HepG2 (cell line): ENCODE measurements around the gene CSNK1G1. TPM values are rescaled to one million over a fixed set of nuclear protein-coding genes. Genes with fewer than 3 reads are reported as not detected.

Experiments
- BORCS8-MEF2B ChIP-seq: sonication (generic); formaldehyde crosslinking; IDR thresholded peaks from 2 replicates; pipeline ENCODE4 v1.8.0; 2022; ENCODE audit warnings: mild to moderate bottlenecking, missing genetic modification reagents
- CREBL2 ChIP-seq: sonication (generic); formaldehyde crosslinking; IDR thresholded peaks from 2 replicates; pipeline ENCODE4 v1.8.1; 2023; ENCODE audit warnings: missing genetic modification reagents, mild to moderate bottlenecking, borderline replicate concordance
- FOXP1 ChIP-seq, 2 experiments: fragments of 450-650 bp in 1 of 2; IDR thresholded peaks; 2 replicates each; pipeline ENCODE4 v1.6.1; 2017 to 2018; ENCODE audit warnings: antibody characterized with exemption in 1 of 2
- HOXA3 ChIP-seq: sonication (generic); formaldehyde crosslinking; IDR thresholded peaks from 2 replicates; pipeline ENCODE4 v1.5.0; 2020; ENCODE audit warnings: missing genetic modification reagents
- HOXD1 ChIP-seq: sonication (generic); formaldehyde crosslinking; IDR thresholded peaks from 2 replicates; pipeline ENCODE4 v1.5.0; 2020; ENCODE audit warnings: missing genetic modification reagents
- KMT2A ChIP-seq: sonication (generic); formaldehyde crosslinking; IDR thresholded peaks from 2 replicates; pipeline ENCODE4 v1.4.0; 2020; ENCODE audit warnings: missing genetic modification reagents
- MXD1 ChIP-seq: sonication (generic); formaldehyde crosslinking; IDR thresholded peaks from 2 replicates; pipeline ENCODE4 v1.4.0; 2020; ENCODE audit warnings: mild to moderate bottlenecking, missing genetic modification reagents
- SMC3 ChIP-seq: IDR thresholded peaks from 2 replicates; pipeline ENCODE4 v1.6.1; 2011; ENCODE audit warnings: low read length, improper control_type of control experiment
- SUZ12 ChIP-seq: fragments of 150-350 bp; IDR thresholded peaks from 2 replicates; pipeline ENCODE4 v1.6.1; 2014; ENCODE audit warnings: low read depth, low read length
- ZFY ChIP-seq: sonication (generic); formaldehyde crosslinking; IDR thresholded peaks from 2 replicates; pipeline ENCODE4 v1.4.0; 2020; ENCODE audit warnings: missing genetic modification reagents
- ZMYM2 ChIP-seq: sonication (generic); formaldehyde crosslinking; IDR thresholded peaks from 2 replicates; pipeline ENCODE4 v1.8.0; 2022; ENCODE audit warnings: mild to moderate bottlenecking, missing genetic modification reagents
- ZNF335 ChIP-seq: sonication (generic); formaldehyde crosslinking; IDR thresholded peaks from 2 replicates; pipeline ENCODE4 v1.4.0; 2020; ENCODE audit warnings: missing genetic modification reagents
- ZNF382 ChIP-seq: sonication (generic); formaldehyde crosslinking; IDR thresholded peaks from 2 replicates; pipeline ENCODE4 v1.5.0; 2020; ENCODE audit warnings: missing genetic modification reagents, mild to moderate bottlenecking, borderline replicate concordance
- ZNF484 ChIP-seq: sonication (generic); formaldehyde crosslinking; IDR thresholded peaks from 2 replicates; pipeline ENCODE4 v1.5.1; 2020; ENCODE audit warnings: mild to moderate bottlenecking, low read depth, missing genetic modification reagents, borderline replicate concordance
- ZNF556 ChIP-seq: sonication (generic); formaldehyde crosslinking; IDR thresholded peaks from 2 replicates; pipeline ENCODE4 v1.4.0; 2020; ENCODE audit warnings: mild to moderate bottlenecking, missing genetic modification reagents, borderline replicate concordance
- ZNF766 ChIP-seq: sonication (generic); formaldehyde crosslinking; IDR thresholded peaks from 2 replicates; pipeline ENCODE4 v1.5.0; 2020; ENCODE audit warnings: missing genetic modification reagents, borderline replicate concordance
- ZSCAN9 ChIP-seq: IDR thresholded peaks from 2 replicates; pipeline ENCODE4 v1.6.1; 2016; ENCODE audit warnings: borderline replicate concordance
- polyA plus RNA-seq, 8 experiments: library from polyadenylated mRNA; depleted of rRNA in 3 of 8; stranded (reverse) in 7 of 8; unstranded in 1 of 8; fragments of >200 nt; fragmentation: Illumina TruSeq in 4 of 8; extraction: Trizol in 4 of 8; gene quantifications; 2 replicates each; pipeline versions ENCODE4 v1.2.1 to v1.2.3, GENCODE V29; 2011 to 2016; ENCODE audit warnings: low read depth in 4 of 8, missing spikeins in 1 of 8, mixed read lengths in 1 of 8; ENCODE audit not compliant: insufficient read depth in 1 of 8
- total RNA-seq, 5 experiments: library from RNA; depleted of rRNA; stranded (reverse); fragments of >200 nt; fragmentation: Illumina TruSeq; extraction: Trizol; gene quantifications; 2 replicates each; pipeline ENCODE4 v1.2.3, GENCODE V29; 2016; ENCODE audit warnings: low read depth in 1 of 5
- TF ChIP-seq, protein P1 (sequence below): sonication (generic); formaldehyde crosslinking; IDR thresholded peaks from 2 replicates; pipeline ENCODE4 v1.4.0; 2020; ENCODE audit warnings: mild to moderate bottlenecking, missing genetic modification reagents
- TF ChIP-seq, protein P2 (sequence below): sonication (generic); formaldehyde crosslinking; IDR thresholded peaks from 2 replicates; pipeline ENCODE4 v1.4.0; 2020; ENCODE audit warnings: missing genetic modification reagents
- TF ChIP-seq, protein P3 (sequence below): IDR thresholded peaks from 2 replicates; pipeline ENCODE4 v1.6.1; 2016; ENCODE audit warnings: missing compliant biosample characterization, missing genetic modification reagents, borderline replicate concordance
- TF ChIP-seq, protein P4 (sequence below): sonication (generic); formaldehyde crosslinking; IDR thresholded peaks from 2 replicates; pipeline ENCODE4 v1.4.0; 2020; ENCODE audit warnings: missing genetic modification reagents, borderline replicate concordance

Gene CSNK1G1
- total and polyA plus RNA-seq, 2 of the 13 experiments (the other 11 are each of a cell fraction or from before 2014, with no cell fraction given), result 8.5 to 12.6 TPM

- no peak for TF ChIP-seq SMC3
- 0 out of 2 replicates have a peak, but pooled peaks have one; percentile 37 for TF ChIP-seq ZNF766 (CRISPR knock-in tag)
- no peak for TF ChIP-seq FOXP1 (IDR thresholded peaks at IDR 0.05)
- TF ChIP-seq FOXP1 (CRISPR knock-in tag; IDR thresholded peaks at IDR 0.05), result no peak
- 0 out of 2 replicates have a peak, but pooled peaks have one; percentile 12 for TF ChIP-seq BORCS8-MEF2B (CRISPR knock-in tag)
- peak; percentile 31; the same call in 1 of the 2 replicates for TF ChIP-seq HOXA3 (CRISPR knock-in tag)
- TF ChIP-seq ZNF484, result no peak
- no peak for TF ChIP-seq SUZ12
- no peak for TF ChIP-seq CREBL2 (CRISPR knock-in tag)
- peak; percentile 26; the same call in 1 of the 2 replicates for TF ChIP-seq ZNF556 (CRISPR knock-in tag)
- TF ChIP-seq HOXD1 (CRISPR knock-in tag), result peak; percentile 15; the same call in 1 of the 2 replicates
- TF ChIP-seq, protein P1, sequence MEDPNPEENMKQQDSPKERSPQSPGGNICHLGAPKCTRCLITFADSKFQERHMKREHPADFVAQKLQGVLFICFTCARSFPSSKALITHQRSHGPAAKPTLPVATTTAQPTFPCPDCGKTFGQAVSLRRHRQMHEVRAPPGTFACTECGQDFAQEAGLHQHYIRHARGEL, result no peak
- no peak for TF ChIP-seq ZNF382 (CRISPR knock-in tag)
- TF ChIP-seq, protein P2, sequence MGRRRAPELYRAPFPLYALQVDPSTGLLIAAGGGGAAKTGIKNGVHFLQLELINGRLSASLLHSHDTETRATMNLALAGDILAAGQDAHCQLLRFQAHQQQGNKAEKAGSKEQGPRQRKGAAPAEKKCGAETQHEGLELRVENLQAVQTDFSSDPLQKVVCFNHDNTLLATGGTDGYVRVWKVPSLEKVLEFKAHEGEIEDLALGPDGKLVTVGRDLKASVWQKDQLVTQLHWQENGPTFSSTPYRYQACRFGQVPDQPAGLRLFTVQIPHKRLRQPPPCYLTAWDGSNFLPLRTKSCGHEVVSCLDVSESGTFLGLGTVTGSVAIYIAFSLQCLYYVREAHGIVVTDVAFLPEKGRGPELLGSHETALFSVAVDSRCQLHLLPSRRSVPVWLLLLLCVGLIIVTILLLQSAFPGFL (CRISPR knock-in tag), result 0 out of 2 replicates have a peak, but pooled peaks have one; percentile 21
- TF ChIP-seq, protein P3, sequence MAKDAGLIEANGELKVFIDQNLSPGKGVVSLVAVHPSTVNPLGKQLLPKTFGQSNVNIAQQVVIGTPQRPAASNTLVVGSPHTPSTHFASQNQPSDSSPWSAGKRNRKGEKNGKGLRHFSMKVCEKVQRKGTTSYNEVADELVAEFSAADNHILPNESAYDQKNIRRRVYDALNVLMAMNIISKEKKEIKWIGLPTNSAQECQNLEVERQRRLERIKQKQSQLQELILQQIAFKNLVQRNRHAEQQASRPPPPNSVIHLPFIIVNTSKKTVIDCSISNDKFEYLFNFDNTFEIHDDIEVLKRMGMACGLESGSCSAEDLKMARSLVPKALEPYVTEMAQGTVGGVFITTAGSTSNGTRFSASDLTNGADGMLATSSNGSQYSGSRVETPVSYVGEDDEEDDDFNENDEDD (CRISPR knock-in tag), result peak; percentile 45; the same call in 1 of the 2 replicates
- peak; percentile 65; the same call in 1 of the 2 replicates for TF ChIP-seq MXD1 (CRISPR knock-in tag)
- TF ChIP-seq, protein P4, sequence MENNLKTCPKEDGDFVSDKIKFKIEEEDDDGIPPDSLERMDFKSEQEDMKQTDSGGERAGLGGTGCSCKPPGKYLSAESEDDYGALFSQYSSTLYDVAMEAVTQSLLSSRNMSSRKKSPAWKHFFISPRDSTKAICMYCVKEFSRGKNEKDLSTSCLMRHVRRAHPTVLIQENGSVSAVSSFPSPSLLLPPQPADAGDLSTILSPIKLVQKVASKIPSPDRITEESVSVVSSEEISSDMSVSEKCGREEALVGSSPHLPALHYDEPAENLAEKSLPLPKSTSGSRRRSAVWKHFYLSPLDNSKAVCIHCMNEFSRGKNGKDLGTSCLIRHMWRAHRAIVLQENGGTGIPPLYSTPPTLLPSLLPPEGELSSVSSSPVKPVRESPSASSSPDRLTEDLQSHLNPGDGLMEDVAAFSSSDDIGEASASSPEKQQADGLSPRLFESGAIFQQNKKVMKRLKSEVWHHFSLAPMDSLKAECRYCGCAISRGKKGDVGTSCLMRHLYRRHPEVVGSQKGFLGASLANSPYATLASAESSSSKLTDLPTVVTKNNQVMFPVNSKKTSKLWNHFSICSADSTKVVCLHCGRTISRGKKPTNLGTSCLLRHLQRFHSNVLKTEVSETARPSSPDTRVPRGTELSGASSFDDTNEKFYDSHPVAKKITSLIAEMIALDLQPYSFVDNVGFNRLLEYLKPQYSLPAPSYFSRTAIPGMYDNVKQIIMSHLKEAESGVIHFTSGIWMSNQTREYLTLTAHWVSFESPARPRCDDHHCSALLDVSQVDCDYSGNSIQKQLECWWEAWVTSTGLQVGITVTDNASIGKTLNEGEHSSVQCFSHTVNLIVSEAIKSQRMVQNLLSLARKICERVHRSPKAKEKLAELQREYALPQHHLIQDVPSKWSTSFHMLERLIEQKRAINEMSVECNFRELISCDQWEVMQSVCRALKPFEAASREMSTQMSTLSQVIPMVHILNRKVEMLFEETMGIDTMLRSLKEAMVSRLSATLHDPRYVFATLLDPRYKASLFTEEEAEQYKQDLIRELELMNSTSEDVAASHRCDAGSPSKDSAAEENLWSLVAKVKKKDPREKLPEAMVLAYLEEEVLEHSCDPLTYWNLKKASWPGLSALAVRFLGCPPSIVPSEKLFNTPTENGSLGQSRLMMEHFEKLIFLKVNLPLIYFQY (CRISPR knock-in tag), result no peak
- no peak for TF ChIP-seq ZSCAN9 (CRISPR knock-in tag)
- no peak for TF ChIP-seq KMT2A (CRISPR knock-in tag)
- peak; percentile 26; the same call in 1 of the 2 replicates for TF ChIP-seq ZMYM2
- 0 out of 2 replicates have a peak, but pooled peaks have one; percentile 20 for TF ChIP-seq ZNF335 (CRISPR knock-in tag)
- TF ChIP-seq ZFY (CRISPR knock-in tag), result peak; percentile 83
These were observed 204.1 kb downstream of the CSNK1G1 start, which contains the start of gene SNX22 (continued) for GRCh38 chr15:64151727-64152506.
